ENCODE data around the gene DPP9. TPM values are rescaled to one million over a fixed set of nuclear protein-coding genes. Genes with fewer than 3 reads are reported as not detected.
"Not testable (repeated sequence)": the region's sequence is repeated elsewhere in the genome, so short reads cannot be mapped to it uniquely, and the experiment has no call there.

Gene DPP9
- total and polyA plus RNA-seq, 5 donors from 2014 or later: 14.3 to 93.3 (median 17.7) TPM

DNA sequence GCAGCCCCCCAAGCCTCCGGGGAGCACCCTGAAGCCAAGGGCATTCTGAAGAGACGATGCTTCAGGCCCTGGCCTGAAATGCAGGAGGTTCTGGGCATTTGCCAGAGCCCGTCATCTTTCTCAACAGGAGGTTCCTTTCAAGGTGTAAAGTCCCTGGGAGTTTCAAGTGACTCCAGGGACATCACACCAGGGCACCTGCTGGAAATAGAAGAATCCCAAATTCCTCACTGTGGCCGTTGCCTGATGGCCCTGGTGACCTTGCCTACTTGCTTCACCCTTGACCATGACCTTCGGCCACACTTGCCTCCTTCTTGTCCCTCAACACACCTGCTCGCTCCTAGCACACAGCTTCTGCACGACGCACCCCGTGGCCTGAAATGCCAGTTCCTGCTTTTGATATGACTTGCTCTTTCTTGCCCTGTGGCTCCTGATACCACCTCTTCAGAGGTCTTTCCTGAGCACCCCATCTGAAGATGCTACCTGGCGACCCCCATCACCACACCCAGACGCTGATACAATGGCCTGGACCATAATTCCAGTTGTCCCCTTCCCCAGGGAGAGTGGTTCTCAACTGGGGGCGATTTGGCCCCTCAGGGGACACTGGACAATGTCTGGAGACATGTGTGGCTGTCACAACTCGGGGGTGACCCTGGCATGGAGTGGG is 3.5 kb downstream of the DPP9 start:
- ATAC-seq (ENCODE audit: low read depth in 2 of 2) (no peak), DNase-seq (no peak)
- no peaks in the 10 kb centered on the region for H3K9me3 ChIP-seq (ENCODE audit: control insufficient read depth in 2 of 2, low read length in 2 of 2)
- H3K4me3 ChIP-seq (ENCODE audit: low read depth, low read length): no peak overlapping the region
- Mint-ChIP-seq H3K27me3 (peaks cover 16% of the 10 kb centered on the region), H3K36me3 (peaks cover 19% of the 10 kb centered on the region), H3K27ac (no peak overlapping the region), H3K4me3 (peak overlapping the region in 3 of 4 donors; percentile 33 to 95 (median 50)), H3K4me1 (peaks cover 5 to 50% (median 24%) of the 10 kb centered on the region in 4 donors), H3K9me3 (peaks cover 0 to 12% (median 2%) of the 10 kb centered on the region in 7 donors)
- no peak overlapping the region for H3K27ac ChIP-seq (ENCODE audit: insufficient read depth, low read length, poor library complexity, severe bottlenecking)
- peaks cover 42% of the 10 kb centered on the region for H3K36me3 ChIP-seq (ENCODE audit: control insufficient read depth, insufficient read depth, low read length)
- H3K4me1 ChIP-seq (ENCODE audit: control insufficient read depth, insufficient read depth, low read length, poor library complexity, severe bottlenecking): peaks cover 23% of the 10 kb centered on the region
- no peaks in the 10 kb centered on the region for H3K27me3 ChIP-seq (ENCODE audit: control insufficient read depth, insufficient read depth, low read length)

- Histone ChIP-seq H3K9me3 (ENCODE audit: control insufficient read depth in 2 of 2, low read length in 2 of 2) (no peaks in the 10 kb centered on the region), H3K27ac (ENCODE audit: insufficient read depth, low read length, poor library complexity, severe bottlenecking) (no peak overlapping the region), H3K4me1 (ENCODE audit: control insufficient read depth, insufficient read depth, low read length, poor library complexity, severe bottlenecking) (peaks cover 23% of the 10 kb centered on the region), H3K36me3 (ENCODE audit: control insufficient read depth, insufficient read depth, low read length) (peaks cover 45% of the 10 kb centered on the region), H3K4me3 (ENCODE audit: low read depth, low read length) (no peak overlapping the region), H3K27me3 (ENCODE audit: control insufficient read depth, insufficient read depth, low read length) (no peaks in the 10 kb centered on the region)
- Mint-ChIP-seq H3K4me1 (peaks cover 5 to 44% (median 18%) of the 10 kb centered on the region in 4 donors), H3K27me3 (peaks cover 10% of the 10 kb centered on the region), H3K27ac (no peak overlapping the region), H3K36me3 (peaks cover 20% of the 10 kb centered on the region), H3K4me3 (peak overlapping the region in 1 of 4 donors; percentile 33), H3K9me3 (peaks cover 0 to 8% (median 2%) of the 10 kb centered on the region in 7 donors)
- DNase-seq (no peak), ATAC-seq (ENCODE audit: low read depth in 2 of 2) (no peak)
Measured at GRCh38 chr19:4719499-4719866, 4.2 kb downstream of the DPP9 start.

- peak overlapping the region in 1 of 4 donors; percentile 32 for H3K4me3 Mint-ChIP-seq
- H3K4me1 ChIP-seq (ENCODE audit: control insufficient read depth, insufficient read depth, low read length, poor library complexity, severe bottlenecking): peaks cover 20% of the 10 kb centered on the region
- no peaks in the 10 kb centered on the region for H3K27me3 Mint-ChIP-seq
- H3K27ac ChIP-seq (ENCODE audit: insufficient read depth, low read length, poor library complexity, severe bottlenecking): no peak overlapping the region
- H3K27ac Mint-ChIP-seq: no peak overlapping the region
- peaks cover 54% of the 10 kb centered on the region for H3K36me3 ChIP-seq (ENCODE audit: control insufficient read depth, insufficient read depth, low read length)
- peaks cover 5 to 35% (median 11%) of the 10 kb centered on the region in 4 donors for H3K4me1 Mint-ChIP-seq
- H3K27me3 ChIP-seq (ENCODE audit: control insufficient read depth, insufficient read depth, low read length): no peaks in the 10 kb centered on the region
- peaks cover 23% of the 10 kb centered on the region for H3K36me3 Mint-ChIP-seq
- H3K9me3 Mint-ChIP-seq: peaks cover 0 to 3% (median 0%) of the 10 kb centered on the region in 7 donors
- ATAC-seq (ENCODE audit: low read depth in 2 of 2) (no peak), DNase-seq (no peak)
- H3K9me3 ChIP-seq (ENCODE audit: control insufficient read depth in 2 of 2, low read length in 2 of 2): no peaks in the 10 kb centered on the region
- H3K4me3 ChIP-seq (ENCODE audit: low read depth, low read length): no peak overlapping the region
Measured at GRCh38 chr19:4717966-4718701, 5.5 kb downstream of the DPP9 start.

- no peak overlapping the region for H3K27ac Mint-ChIP-seq
- H3K36me3 Mint-ChIP-seq: peaks cover 23% of the 10 kb centered on the region
- peaks cover 3 to 28% (median 8%) of the 10 kb centered on the region in 4 donors for H3K4me1 Mint-ChIP-seq
- peaks cover 62% of the 10 kb centered on the region for H3K36me3 ChIP-seq (ENCODE audit: control insufficient read depth, insufficient read depth, low read length)
- peak overlapping the region in 1 of 4 donors; percentile 32 for H3K4me3 Mint-ChIP-seq
- ATAC-seq (ENCODE audit: low read depth in 2 of 2) (no peak), DNase-seq (no peak)
- H3K27ac ChIP-seq (ENCODE audit: insufficient read depth, low read length, poor library complexity, severe bottlenecking): no peak overlapping the region
- no peaks in the 10 kb centered on the region for H3K27me3 ChIP-seq (ENCODE audit: control insufficient read depth, insufficient read depth, low read length)
- no peaks in the 10 kb centered on the region for H3K27me3 Mint-ChIP-seq
- H3K4me1 ChIP-seq (ENCODE audit: control insufficient read depth, insufficient read depth, low read length, poor library complexity, severe bottlenecking): peaks cover 13% of the 10 kb centered on the region
- peaks cover 0 to 3% (median 0%) of the 10 kb centered on the region in 7 donors for H3K9me3 Mint-ChIP-seq
- H3K9me3 ChIP-seq (ENCODE audit: control insufficient read depth in 2 of 2, low read length in 2 of 2): no peaks in the 10 kb centered on the region
- no peak overlapping the region for H3K4me3 ChIP-seq (ENCODE audit: low read depth, low read length)
Measured at GRCh38 chr19:4717191-4717965, 6.3 kb downstream of the DPP9 start.

- H3K27ac Mint-ChIP-seq: no peak overlapping the region
- Histone ChIP-seq H3K4me1 (ENCODE audit: control insufficient read depth, insufficient read depth, low read length, poor library complexity, severe bottlenecking) (no peaks in the 10 kb centered on the region), H3K27me3 (ENCODE audit: control insufficient read depth, insufficient read depth, low read length) (no peaks in the 10 kb centered on the region), H3K27ac (ENCODE audit: insufficient read depth, low read length, poor library complexity, severe bottlenecking) (no peak overlapping the region), H3K4me3 (ENCODE audit: low read depth, low read length) (no peak overlapping the region), H3K36me3 (ENCODE audit: control insufficient read depth, insufficient read depth, low read length) (peaks cover 76% of the 10 kb centered on the region), H3K9me3 (ENCODE audit: control insufficient read depth in 2 of 2, low read length in 2 of 2) (no peaks in the 10 kb centered on the region)
- DNase-seq: no peak
- peaks cover 26% of the 10 kb centered on the region for H3K36me3 Mint-ChIP-seq
- peaks cover 0 to 11% (median 6%) of the 10 kb centered on the region in 4 donors for H3K4me1 Mint-ChIP-seq
- no peak overlapping the region for H3K4me3 Mint-ChIP-seq
- ATAC-seq (ENCODE audit: low read depth in 2 of 2): no peak
- no peaks in the 10 kb centered on the region for H3K27me3 Mint-ChIP-seq
- H3K9me3 Mint-ChIP-seq: peaks cover 0 to 3% (median 0%) of the 10 kb centered on the region in 7 donors
Measured at GRCh38 chr19:4715529-4716221, 8.0 kb downstream of the DPP9 start.

DNA sequence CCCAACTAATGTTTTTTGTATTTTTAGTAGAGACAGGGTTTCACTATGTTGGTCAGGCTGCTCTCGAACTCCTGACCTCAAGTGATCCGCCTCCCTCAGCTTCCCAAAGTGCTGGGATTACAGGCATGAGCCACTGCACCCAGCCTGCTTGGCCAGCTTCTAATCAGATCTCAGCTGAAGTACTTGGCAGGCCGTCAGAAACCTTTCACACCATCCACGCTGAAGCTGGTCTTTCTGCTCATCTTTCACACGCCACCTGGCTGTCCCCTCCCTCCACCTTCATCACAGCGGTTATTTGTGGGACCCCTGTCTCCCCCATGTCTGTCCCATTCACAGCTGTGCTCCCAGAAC is 8.5 kb downstream of the DPP9 start:
- not testable (repeated sequence) for H3K27me3 ChIP-seq (ENCODE audit: control insufficient read depth, insufficient read depth, low read length); H3K27ac ChIP-seq (ENCODE audit: insufficient read depth, low read length, poor library complexity, severe bottlenecking); H3K9me3 ChIP-seq (ENCODE audit: control insufficient read depth in 2 of 2, low read length in 2 of 2); H3K4me1 ChIP-seq (ENCODE audit: control insufficient read depth, insufficient read depth, low read length, poor library complexity, severe bottlenecking); H3K27ac Mint-ChIP-seq; ATAC-seq (ENCODE audit: low read depth in 2 of 2); H3K27me3 Mint-ChIP-seq; H3K4me1 Mint-ChIP-seq; DNase-seq; H3K9me3 Mint-ChIP-seq; H3K4me3 Mint-ChIP-seq; H3K4me3 ChIP-seq (ENCODE audit: low read depth, low read length)
- peaks cover 76% of the 10 kb centered on the region for H3K36me3 ChIP-seq (ENCODE audit: control insufficient read depth, insufficient read depth, low read length)
- peaks cover 22% of the 10 kb centered on the region for H3K36me3 Mint-ChIP-seq

DNA sequence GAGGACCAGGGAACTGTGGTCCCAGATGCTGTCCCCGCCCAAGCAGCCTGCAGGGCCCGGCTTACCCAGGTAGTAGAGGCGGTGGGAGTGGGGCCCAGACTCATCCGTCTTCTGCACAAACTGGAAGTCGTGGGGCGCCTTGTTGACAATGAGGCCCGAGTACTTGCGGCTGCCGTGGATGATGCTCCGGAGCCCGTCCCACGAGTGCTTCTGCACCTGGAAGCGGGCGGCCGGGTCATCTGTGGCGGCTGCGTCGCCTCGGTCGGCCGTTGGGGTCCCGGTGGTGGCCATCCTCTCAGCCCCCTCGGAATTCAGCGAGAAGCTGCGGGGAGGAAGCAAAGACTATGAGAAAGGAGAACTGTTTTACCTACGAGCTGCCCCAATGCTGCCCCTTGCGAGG is 9.6 kb downstream of the DPP9 start:
- H3K9me3 ChIP-seq (ENCODE audit: control insufficient read depth in 2 of 2, low read length in 2 of 2): no peaks in the 10 kb centered on the region
- peaks cover 26% of the 10 kb centered on the region for H3K36me3 Mint-ChIP-seq
- no peak for DNase-seq

More for the DNA sequence above, 9.6 kb downstream of the DPP9 start:
- H3K27ac ChIP-seq (ENCODE audit: insufficient read depth, low read length, poor library complexity, severe bottlenecking): no peak overlapping the region
- peaks cover 0 to 3% (median 0%) of the 10 kb centered on the region in 7 donors for H3K9me3 Mint-ChIP-seq
- no peaks in the 10 kb centered on the region for H3K27me3 ChIP-seq (ENCODE audit: control insufficient read depth, insufficient read depth, low read length)
- H3K4me3 ChIP-seq (ENCODE audit: low read depth, low read length): no peak overlapping the region
- H3K27me3 Mint-ChIP-seq: no peaks in the 10 kb centered on the region
- H3K4me1 Mint-ChIP-seq: peaks cover 4 to 9% (median 6%) of the 10 kb centered on the region in 4 donors
- ATAC-seq (ENCODE audit: low read depth in 2 of 2): no peak
- no peaks in the 10 kb centered on the region for H3K4me1 ChIP-seq (ENCODE audit: control insufficient read depth, insufficient read depth, low read length, poor library complexity, severe bottlenecking)
- no peak overlapping the region for H3K27ac Mint-ChIP-seq
- no peak overlapping the region for H3K4me3 Mint-ChIP-seq
- H3K36me3 ChIP-seq (ENCODE audit: control insufficient read depth, insufficient read depth, low read length): peaks cover 66% of the 10 kb centered on the region

Data from CD4-positive, CD25-positive, alpha-beta regulatory T cell (primary cell).